Measurements from ENCODE around the gene FAF1.

FAF1 gene

GRCh38 chr1:50422675-50422945 is 537.5 kb downstream of the FAF1 start:
- peak; percentile 30 for DNase-seq

DNA sequence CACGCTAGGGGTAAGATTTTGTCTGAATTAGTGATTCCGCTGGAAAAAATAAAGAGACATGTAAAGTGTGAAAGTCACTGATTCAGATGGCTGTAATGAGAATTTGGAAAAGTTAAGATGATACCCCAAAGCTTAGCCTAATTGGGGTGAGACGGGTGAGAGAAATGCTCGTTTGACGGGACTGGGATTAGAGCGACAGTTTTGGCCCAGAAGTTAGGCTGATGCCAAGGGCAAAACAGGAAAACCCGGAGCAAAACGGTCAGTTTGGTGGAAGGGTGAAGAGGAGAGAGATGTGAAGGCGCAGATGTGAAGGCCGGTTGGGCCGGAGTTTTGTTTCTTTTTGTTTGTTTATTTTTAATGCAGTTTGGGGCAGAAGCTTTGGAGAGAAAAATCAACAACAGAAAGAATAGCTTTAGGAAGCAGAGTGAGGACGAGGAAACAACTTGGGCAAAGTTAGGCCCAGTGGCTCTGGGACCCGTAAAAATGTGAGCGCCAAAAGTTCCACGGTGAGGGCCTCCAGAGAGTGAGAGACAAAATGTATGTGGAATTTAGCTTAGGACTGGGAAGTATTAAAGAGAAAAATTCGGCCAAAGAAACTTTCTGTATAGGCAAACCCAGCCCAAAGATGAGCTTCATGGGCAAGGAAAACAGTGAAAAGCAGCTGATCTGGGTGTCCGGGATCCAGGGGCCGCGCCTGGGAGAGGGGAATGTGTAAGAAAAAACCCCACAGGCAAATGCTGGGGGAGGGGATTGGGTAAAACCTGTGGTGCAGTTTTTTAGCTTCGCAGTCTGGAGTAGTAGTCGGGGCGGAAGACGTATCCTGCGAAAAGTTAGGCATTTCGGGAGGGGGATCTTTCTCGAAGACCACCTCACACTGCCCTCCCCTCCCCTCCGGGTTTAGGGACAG is 538.0 kb downstream of the FAF1 start:
- no peak for DNase-seq

DNA sequence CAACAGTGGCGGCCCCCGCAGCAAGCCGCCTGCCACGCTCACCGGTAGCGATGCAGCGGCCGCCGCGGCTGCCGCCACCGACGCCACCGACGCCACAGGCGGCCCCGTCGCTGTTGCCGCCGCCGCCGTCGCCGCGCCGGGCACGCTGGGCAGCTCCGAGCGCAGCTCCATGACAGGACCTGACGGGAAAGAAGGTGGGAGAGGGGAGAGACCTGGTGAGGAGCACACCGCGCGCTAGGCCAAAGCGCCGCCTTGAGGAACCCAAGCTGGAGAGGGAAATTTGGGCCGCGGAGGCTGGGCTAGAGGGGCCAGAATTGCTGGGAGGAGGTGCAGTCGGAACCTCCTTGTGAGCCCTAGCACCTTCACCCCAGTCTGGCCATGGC is 538.7 kb downstream of the FAF1 start:
- DNase-seq: no peak

- no peak for DNase-seq
These were observed 539.2 kb downstream of the FAF1 start for GRCh38 chr1:50420689-50421365.

GRCh38 chr1:50419907-50420677 is 540.0 kb downstream of the FAF1 start:
- no peak for DNase-seq

DNA sequence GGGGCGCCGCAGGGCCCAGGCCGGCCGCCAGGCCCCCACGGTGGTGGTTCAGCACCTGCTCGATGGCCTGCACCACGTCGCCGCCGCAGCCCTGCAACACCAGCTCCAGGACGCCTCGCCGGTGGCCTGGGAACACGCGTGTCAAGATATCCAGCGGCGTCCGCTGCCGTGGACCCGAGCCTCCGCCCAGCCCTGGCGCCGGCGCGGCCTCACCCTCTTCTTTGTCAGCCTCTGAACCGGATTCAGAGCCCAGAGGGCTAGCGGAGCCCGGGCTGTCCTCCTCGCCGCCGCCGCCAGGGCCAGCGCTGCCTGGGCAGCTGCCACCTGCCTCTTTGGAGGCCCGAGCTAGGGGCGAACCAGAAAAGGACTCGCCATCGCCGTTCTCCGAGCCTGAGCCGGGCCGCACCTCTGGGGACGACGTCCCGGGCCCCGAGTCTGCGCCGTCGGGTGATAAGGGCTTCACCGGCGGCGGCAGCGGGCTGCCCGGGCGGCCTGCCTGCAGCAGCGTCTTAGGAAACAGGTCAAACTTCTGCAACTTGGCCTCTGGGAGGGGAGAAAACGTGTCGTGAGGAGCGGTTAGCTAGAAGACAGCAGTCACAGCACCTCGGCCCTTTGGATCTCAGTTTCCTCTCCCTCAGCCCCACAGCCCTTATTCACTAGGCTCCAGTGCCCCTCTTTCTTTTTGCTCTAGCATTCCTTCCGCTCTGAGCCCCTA is 540.7 kb downstream of the FAF1 start:
- DNase-seq: no peak

- DNase-seq: no peak
These were observed 541.4 kb downstream of the FAF1 start for GRCh38 chr1:50418600-50419109.

DNA sequence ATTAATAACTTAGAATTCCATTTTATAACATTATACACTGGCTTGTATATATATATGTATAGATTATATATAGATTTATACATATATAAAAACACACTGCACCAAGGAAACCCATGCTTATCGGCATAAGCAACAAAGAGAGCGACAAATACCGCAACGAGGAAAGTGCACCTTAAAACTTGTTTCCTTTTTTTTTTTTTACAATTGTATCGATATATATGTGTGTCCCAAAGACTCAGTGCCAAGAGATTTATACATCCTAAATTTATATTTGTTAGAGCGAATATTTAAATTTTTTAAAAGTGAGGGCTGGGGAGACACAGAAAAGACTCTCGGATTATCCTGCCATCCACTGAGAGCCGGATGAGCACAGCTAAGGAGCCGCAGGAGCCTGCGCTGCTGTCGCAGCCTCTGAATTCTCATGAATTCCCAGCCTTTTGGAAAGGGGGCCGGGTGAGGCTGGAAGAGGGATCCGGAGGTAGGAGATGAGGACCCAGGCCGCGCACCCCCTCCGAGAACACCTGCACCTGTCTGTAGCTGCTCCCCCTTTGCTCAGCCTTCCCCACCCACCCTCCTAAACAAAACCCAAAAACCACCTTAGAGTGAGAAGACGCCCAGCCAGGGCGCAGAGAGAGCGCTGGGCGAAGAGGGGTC is 542.0 kb downstream of the FAF1 start:
- DNase-seq: no peak

GRCh38 chr1:50417507-50417906 is 542.6 kb downstream of the FAF1 start:
- DNase-seq: no peak

GRCh38 chr1:50416553-50417453 is 543.3 kb downstream of the FAF1 start:
- DNase-seq: no peak

DNA sequence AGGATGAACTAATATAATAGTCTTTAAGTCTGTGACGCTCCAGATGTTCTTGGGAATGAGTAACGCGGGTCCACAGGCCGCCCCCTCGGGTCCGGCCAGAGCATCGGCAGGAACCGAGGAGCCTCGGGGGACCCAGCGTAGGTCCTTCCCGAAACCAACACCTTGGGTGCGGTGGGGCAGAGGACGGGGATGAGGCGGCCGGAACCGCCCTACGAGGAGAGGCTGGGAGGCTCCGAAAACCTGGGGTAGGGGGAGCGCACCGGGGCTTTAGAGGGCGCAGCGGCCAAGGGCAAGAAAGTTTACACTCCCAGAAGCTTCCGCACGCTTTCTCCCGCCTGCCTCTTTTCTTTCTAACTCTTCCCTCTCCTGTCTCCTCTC is 543.9 kb downstream of the FAF1 start:
- DNase-seq: no peak

DNA sequence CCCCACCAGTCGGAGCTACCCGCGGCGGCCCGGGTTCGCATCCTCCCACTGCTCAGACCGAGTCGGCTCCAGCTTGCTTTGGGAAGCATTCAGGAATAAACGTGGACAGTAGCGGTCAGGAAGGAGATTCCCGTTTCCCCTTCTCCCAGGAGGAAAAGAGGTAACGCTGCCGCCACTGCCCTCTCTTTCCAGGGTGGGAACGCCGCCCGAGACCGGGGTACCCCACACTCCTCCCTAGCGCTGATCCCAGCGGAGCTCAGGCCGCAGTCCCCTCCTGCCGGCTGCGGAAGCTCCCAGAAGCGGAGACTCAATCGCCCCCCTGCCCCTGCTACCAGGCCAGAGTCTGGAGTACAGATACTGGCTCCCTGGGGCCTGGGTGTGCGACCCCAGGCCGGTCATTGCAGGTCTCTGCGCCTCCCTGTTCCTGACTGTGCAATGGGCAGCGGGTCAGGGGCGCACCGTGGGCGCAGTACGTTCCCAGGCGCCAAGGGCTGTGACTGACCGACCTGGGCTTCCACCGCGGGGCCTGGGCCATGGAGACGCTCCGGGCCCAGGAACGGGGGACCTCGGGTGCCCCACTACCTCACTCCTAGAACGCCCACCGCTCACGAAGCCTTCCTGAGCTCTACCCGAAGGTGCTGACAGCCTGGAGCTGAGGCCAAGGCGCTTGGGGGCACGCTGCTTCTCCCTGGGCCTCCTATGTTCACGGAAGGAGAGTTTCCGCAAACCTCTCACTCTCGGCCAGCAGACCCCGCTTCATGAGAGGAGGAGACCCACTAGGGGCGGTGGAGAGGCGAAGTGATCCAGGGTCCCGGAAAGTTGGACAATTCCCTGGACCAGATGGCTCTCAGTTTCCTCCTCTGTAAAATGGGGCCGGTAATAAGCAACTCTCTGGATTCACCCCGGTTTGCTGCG is 544.6 kb downstream of the FAF1 start:
- no peak for DNase-seq

DNA sequence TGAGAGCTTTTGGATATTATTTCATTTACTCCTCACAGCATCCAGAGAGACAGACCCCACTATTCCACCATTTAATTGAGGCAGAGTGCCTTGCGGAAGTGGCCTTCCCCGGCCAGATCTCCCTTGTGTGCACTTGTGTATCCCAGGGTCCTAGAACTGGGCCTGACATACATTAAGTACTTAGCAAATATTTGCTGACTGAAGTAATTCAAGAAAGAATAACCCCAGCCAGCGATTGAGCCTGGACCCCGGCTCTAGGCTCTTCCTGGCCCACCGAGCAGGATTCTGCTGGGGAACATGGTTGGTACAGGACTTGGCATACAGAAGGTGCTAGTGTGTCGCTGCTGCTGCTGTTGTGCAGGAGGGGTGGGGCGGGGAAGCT is 545.2 kb downstream of the FAF1 start:
- no peak for DNase-seq

DNA sequence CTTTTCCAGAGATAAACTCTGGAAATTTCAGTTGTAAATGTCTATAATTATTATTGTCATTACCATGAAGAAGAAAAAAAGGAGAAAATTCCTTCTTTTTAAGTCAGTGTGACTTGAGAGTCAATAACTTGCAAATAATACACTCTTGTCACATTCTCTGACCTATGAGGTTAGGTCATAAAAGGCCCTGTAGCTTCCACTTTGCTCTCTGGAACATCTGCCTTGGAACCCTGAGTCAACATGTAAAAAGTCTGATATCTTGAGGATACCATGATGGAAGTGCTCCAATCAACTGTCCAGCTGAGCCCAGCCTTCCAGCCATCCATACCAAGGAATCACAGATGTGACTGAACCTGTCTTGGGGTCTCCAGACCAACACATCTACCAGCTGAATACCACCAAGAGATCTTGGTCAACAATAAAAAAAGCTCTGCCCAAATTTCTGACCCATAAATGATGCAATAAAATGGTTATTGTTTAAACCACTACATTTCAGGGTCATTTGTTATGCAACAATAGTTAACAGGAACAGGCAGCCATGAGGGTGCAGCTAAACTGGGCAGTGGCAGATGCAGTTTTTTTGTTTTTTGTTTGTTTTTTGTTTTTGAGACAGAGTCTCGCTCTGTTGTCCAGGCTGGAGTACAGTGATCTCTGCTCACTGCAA is 547.1 kb downstream of the FAF1 start:
- DNase-seq: no peak

- DNase-seq: no peak
These were observed 554.3 kb downstream of the FAF1 start for GRCh38 chr1:50405814-50406213.

- DNase-seq: no peak
These were observed 566.4 kb downstream of the FAF1 start for GRCh38 chr1:50393522-50394120.

Data from NCI-H1105 (cell line).